ENCODE measurements around the gene FASTKD3.
A peak's percentile ranks its signal among the peaks of the same experiment; 100 is the strongest.

The FASTKD3 gene

GRCh38 chr5:7850395-7851239, 18.2 kb downstream of the FASTKD3 start, which contains the start of gene CFAP90:
TSS of gene CFAP90 (minus strand) at chr5:7851133. CDS start at chr5:7851021, 112 bp downstream.
- DNase-seq (ENCODE audit: insufficient read length, low spot score) (no peak), FAIRE-seq (no peak)

GRCh38 chr5:7849681-7850394, 19.0 kb downstream of the FASTKD3 start:
- DNase-seq (ENCODE audit: insufficient read length, low spot score) (no peak), FAIRE-seq (no peak)

- no peak for DNase-seq (ENCODE audit: insufficient read length, low spot score)
- FAIRE-seq = peak; percentile 26
Measured at GRCh38 chr5:7848296-7848695, 20.5 kb downstream of the FASTKD3 start.

GRCh38 chr5:7846327-7846726, 22.5 kb downstream of the FASTKD3 start:
- FAIRE-seq (no peak), DNase-seq (ENCODE audit: insufficient read length, low spot score) (no peak)

GRCh38 chr5:7845557-7845956, 23.3 kb downstream of the FASTKD3 start:
- DNase-seq (ENCODE audit: insufficient read length, low spot score) = no peak
- FAIRE-seq = no peak

GRCh38 chr5:7844901-7845300, 23.9 kb downstream of the FASTKD3 start:
- no peak for FAIRE-seq
- no peak for DNase-seq (ENCODE audit: insufficient read length, low spot score)

- FAIRE-seq (no peak), DNase-seq (ENCODE audit: insufficient read length, low spot score) (no peak)
Measured at GRCh38 chr5:7842531-7842930, 26.3 kb downstream of the FASTKD3 start.

- no peak for FAIRE-seq
Measured at GRCh38 chr5:7837403-7837802, 31.4 kb downstream of the FASTKD3 start.

GRCh38 chr5:7834982-7835381, 33.8 kb downstream of the FASTKD3 start:
- FAIRE-seq = no peak

More at GRCh38 chr5:7837403-7837802, 31.4 kb downstream of the FASTKD3 start:
- no peak for DNase-seq (ENCODE audit: insufficient read length, low spot score)

GRCh38 chr5:7828269-7828668, 40.6 kb downstream of the FASTKD3 start:
- no peak for DNase-seq (ENCODE audit: insufficient read length, low spot score)
- FAIRE-seq = no peak

More at GRCh38 chr5:7834982-7835381, 33.8 kb downstream of the FASTKD3 start:
- DNase-seq (ENCODE audit: insufficient read length, low spot score) = no peak

GRCh38 chr5:7827610-7828009, 41.2 kb downstream of the FASTKD3 start:
- DNase-seq (ENCODE audit: insufficient read length, low spot score) (no peak), FAIRE-seq (no peak)

GRCh38 chr5:7825630-7826029, 43.2 kb downstream of the FASTKD3 start:
- DNase-seq (ENCODE audit: insufficient read length, low spot score) (no peak), FAIRE-seq (no peak)

GRCh38 chr5:7824995-7825394, 43.8 kb downstream of the FASTKD3 start:
- DNase-seq (ENCODE audit: insufficient read length, low spot score) (no peak), FAIRE-seq (peak; percentile 82)

GRCh38 chr5:7823594-7823993, 45.2 kb downstream of the FASTKD3 start:
- no peak for DNase-seq (ENCODE audit: insufficient read length, low spot score)

GRCh38 chr5:7822449-7822848, 46.4 kb downstream of the FASTKD3 start:
- no peak for DNase-seq (ENCODE audit: insufficient read length, low spot score)
- no peak for FAIRE-seq

More at GRCh38 chr5:7823594-7823993, 45.2 kb downstream of the FASTKD3 start:
- no peak for FAIRE-seq

- FAIRE-seq (no peak), DNase-seq (ENCODE audit: insufficient read length, low spot score) (no peak)
Measured at GRCh38 chr5:7816535-7816901, 52.3 kb downstream of the FASTKD3 start.

- no peak for FAIRE-seq
- peak; percentile 85 for DNase-seq (ENCODE audit: insufficient read length, low spot score)
Measured at GRCh38 chr5:7815892-7816534, 52.8 kb downstream of the FASTKD3 start.

- peak; percentile 26 for FAIRE-seq
- no peak for DNase-seq (ENCODE audit: insufficient read length, low spot score)
Measured at GRCh38 chr5:7814816-7815215, 54.0 kb downstream of the FASTKD3 start.

- no peak for DNase-seq (ENCODE audit: insufficient read length, low spot score)
- FAIRE-seq = no peak
Measured at GRCh38 chr5:7813576-7813975, 55.3 kb downstream of the FASTKD3 start.

GRCh38 chr5:7813007-7813406, 55.8 kb downstream of the FASTKD3 start:
- DNase-seq (ENCODE audit: insufficient read length, low spot score) = no peak
- no peak for FAIRE-seq

- no peak for DNase-seq (ENCODE audit: insufficient read length, low spot score)
- no peak for FAIRE-seq
Measured at GRCh38 chr5:7811715-7812114, 57.1 kb downstream of the FASTKD3 start.

All from HTR-8/SVneo (cell line).